K562 (cell line): ENCODE data around the gene FRMD4A. TPM values are rescaled to one million over a fixed set of nuclear protein-coding genes. Genes with fewer than 3 reads are reported as not detected.

Experiments
- ATAC-seq: fragments of 200-7000 bp; cut with Tn5 transposase; 3 replicates; pipeline ENCODE4 v1.9.1; 2020; ENCODE audit warnings: moderate library complexity
- BruUV-seq: library from RNA; stranded (reverse); fragments of 400-500 nt; replicated peaks from 2 replicates; lab custom pipeline; 2021; lab: Mats Ljungman, UMichigan
- CTCF ChIA-PET: fragments of 300-600 bp; formaldehyde crosslinking; extraction: SDS; loops from one replicate; lab custom pipeline; 2021; ENCODE audit warnings: low intra/inter-chr PET ratio; lab: Yijun Ruan, JAX
- POLR2A ChIA-PET: fragments of 300-600, 350-650 bp; sonication (Branson Sonifier 250); formaldehyde crosslinking; extraction: SDS; loops from one replicate; lab custom pipeline; 2021; ENCODE audit warnings: antibody characterized with exemption, inconsistent platforms; lab: Yijun Ruan, JAX
- DNase-seq, 4 experiments: peaks; one replicate each; pipeline versions ENCODE4 v3.0.0 to v3.0.0-alpha.2; 2011 to 2018; ENCODE audit warnings: low spot score in 3 of 4, mixed read lengths in 3 of 4; ENCODE audit errors: extremely low read depth in 1 of 4
- FAIRE-seq: peaks from 2 replicates; lab custom pipeline; 2011; peaks lifted over from hg19 to GRCh38; lab: Jason Lieb, UNC
- H2AFZ ChIP-seq: 2 replicates; pipeline ENCODE4 v1.6.0; 2011; ENCODE audit warnings: low read depth, low read length, control low read depth, inconsistent platforms
- H3K27ac ChIP-seq: fragments of 200-600 bp; 3 replicates; pipeline ENCODE4 v1.8.0; 2011; ENCODE audit warnings: low read depth, mild to moderate bottlenecking, control low read depth, inconsistent platforms, low read length, moderate library complexity, mixed read lengths; ENCODE audit errors: extremely low read depth
- H3K27me3 ChIP-seq, 2 experiments: fragments of 300-600 bp in 1 of 2; 2 replicates in 1 of 2; 3 replicates in 1 of 2; pipeline versions ENCODE4 v1.6.0 to v1.8.0; 2011; ENCODE audit warnings: inconsistent platforms in 2 of 2, low read length in 2 of 2, mild to moderate bottlenecking in 1 of 2, mixed read lengths in 1 of 2, moderate library complexity in 1 of 2; ENCODE audit not compliant: control insufficient read depth in 2 of 2, insufficient read depth in 2 of 2
- H3K36me3 ChIP-seq: fragments of 300-600 bp; 3 replicates; pipeline ENCODE4 v1.8.0; 2011; ENCODE audit warnings: mild to moderate bottlenecking, low read length, inconsistent platforms; ENCODE audit not compliant: control insufficient read depth, insufficient read depth
- H3K4me1 ChIP-seq, 2 experiments: fragments of 200-600 bp in 1 of 2; replicated peaks in 1 of 2; 2 replicates in 1 of 2; 3 replicates in 1 of 2; pipeline versions ENCODE4 v1.5.1 to v1.8.0; 2011; ENCODE audit warnings: inconsistent platforms in 2 of 2, low read length in 2 of 2, mild to moderate bottlenecking in 1 of 2, mixed read lengths in 1 of 2, moderate library complexity in 1 of 2; ENCODE audit not compliant: control insufficient read depth in 2 of 2, insufficient read depth in 2 of 2
- H3K4me2 ChIP-seq: 2 replicates; pipeline ENCODE4 v1.6.1; 2011; ENCODE audit warnings: low read length, control low read depth, inconsistent platforms, mixed read lengths; ENCODE audit not compliant: insufficient read depth
- H3K4me3 ChIP-seq: fragments of 200-600 bp; sonication (generic), shearing (Covaris generic); 2 replicates; pipeline ENCODE4 v1.5.1; 2016; ENCODE audit warnings: control low read depth, inconsistent platforms
- H3K79me2 ChIP-seq: fragments of 200-600 bp; 3 replicates; pipeline ENCODE4 v1.8.0; 2011; ENCODE audit warnings: low read length, inconsistent platforms; ENCODE audit not compliant: control insufficient read depth, insufficient read depth
- H3K9ac ChIP-seq, 2 experiments: 2 replicates each; pipeline versions ENCODE4 v1.6.0 to v1.6.1; 2011; ENCODE audit warnings: low read depth in 2 of 2, low read length in 2 of 2, control low read depth in 1 of 2, inconsistent platforms in 1 of 2, mild to moderate bottlenecking in 1 of 2, mixed read lengths in 1 of 2; ENCODE audit not compliant: insufficient read depth in 1 of 2
- H3K9me1 ChIP-seq: one replicate; pipeline ENCODE4 v1.6.0; 2011; ENCODE audit warnings: inconsistent platforms, mild to moderate bottlenecking, low read length, moderate library complexity; ENCODE audit not compliant: control insufficient read depth, insufficient read depth
- H3K9me3 ChIP-seq: replicated peaks from 2 replicates; pipeline ENCODE4 v1.5.1; 2011; ENCODE audit warnings: low read depth, low read length, inconsistent platforms; ENCODE audit not compliant: control insufficient read depth, insufficient read depth
- H4K20me1 ChIP-seq: replicated peaks from 2 replicates; pipeline ENCODE4 v1.6.1; 2011; ENCODE audit warnings: low read length, inconsistent platforms, mixed read lengths; ENCODE audit not compliant: control insufficient read depth, insufficient read depth
- CREBBP ChIP-seq: IDR thresholded peaks from one replicate; pipeline ENCODE4 v1.6.1; 2012; ENCODE audit warnings: low read depth, mild to moderate bottlenecking, control low read depth, inconsistent platforms, low read length
- EP400 ChIP-seq: fragments of 450-650 bp; IDR thresholded peaks from 2 replicates; pipeline ENCODE4 v1.6.1; 2017; ENCODE audit warnings: antibody characterized with exemption, mild to moderate bottlenecking, moderate library complexity
- MYC ChIP-seq, 2 experiments: fragments of 250-450 bp in 1 of 2; sonication (Bioruptor Pico) in 1 of 2; IDR thresholded peaks; 2 replicates each; pipeline versions ENCODE4 v1.5.1 to v1.6.1; 2012 to 2021; ENCODE audit warnings: low read depth in 2 of 2, borderline replicate concordance in 1 of 2, improper control_type of control experiment in 1 of 2, low read length in 1 of 2, mild to moderate bottlenecking in 1 of 2, moderate library complexity in 1 of 2
- PHTF2 ChIP-seq: fragments of 250-450 bp; sonication (Bioruptor Pico); IDR thresholded peaks from 2 replicates; pipeline ENCODE4 v1.5.0; 2021; ENCODE audit warnings: mild to moderate bottlenecking
- RBM39 ChIP-seq: fragments of 200-400 bp; formaldehyde crosslinking; optimal IDR thresholded peaks from 2 replicates; pipeline ENCODE3; 2018; ENCODE audit warnings: low read depth, low read length
- ZFP1 ChIP-seq: fragments of 450-650 bp; formaldehyde crosslinking; IDR thresholded peaks from 2 replicates; pipeline ENCODE4 v1.4.0; 2020; ENCODE audit warnings: mild to moderate bottlenecking, mixed read lengths
- ZNF717 ChIP-seq: fragments of 250-450 bp; sonication (Bioruptor Pico); IDR thresholded peaks from 2 replicates; pipeline ENCODE4 v1.5.0; 2021
- WGBS: fragments of 100-300 bp; shearing (Covaris generic); methylation state at CpG from one replicate; pipeline ENCODE4 v1.1.6; 2016; ENCODE audit warnings: low coverage, mixed read lengths; ENCODE audit not compliant: insufficient coverage; ENCODE audit errors: missing lambda C conversion rate; 5-methylcytosine and 5-hydroxymethylcytosine counted together
- in situ Hi-C: fragments of 300-500 bp; cut with MboI; formaldehyde crosslinking; loops from 4 replicates; pipeline ENCODE4 v1.15.0; 2018; ENCODE audit warnings: inconsistent platforms, mixed read lengths
- intact Hi-C: fragments of 100-400 bp; cut with micrococcal nuclease; formaldehyde crosslinking; loops from 2 replicates; pipeline ENCODE4 v1.14.2; 2022
- polyA plus RNA-seq, 8 experiments: library from polyadenylated mRNA; depleted of rRNA in 4 of 8; stranded (reverse) in 5 of 8; unstranded in 3 of 8; fragments of >200 nt; fragmentation: Nextera tagmentation in 2 of 8; fragmentation: Illumina TruSeq in 1 of 8; extraction: Ambion mirVana in 2 of 8; extraction: Trizol in 1 of 8; gene quantifications; 2 replicates each; pipeline versions ENCODE4 v1.2.1 to v1.2.3, GENCODE V29; 2011 to 2014; ENCODE audit warnings: inconsistent platforms in 1 of 8, missing spikeins in 1 of 8
- total RNA-seq, 7 experiments: library from RNA; depleted of rRNA in 6 of 7; stranded (reverse); fragments of >200 nt in 6 of 7; fragmentation: Illumina TruSeq in 2 of 7; extraction: Trizol in 2 of 7; gene quantifications; 2 replicates each; pipeline versions ENCODE4 v1.2.1 to v1.2.3, GENCODE V29; 2011 to 2021; ENCODE audit warnings: low replicate concordance in 1 of 7
- TF ChIP-seq, protein P1 (sequence below), 2 experiments: fragments of 150-350 bp in 1 of 2; IDR thresholded peaks; 2 replicates each; pipeline ENCODE4 v1.6.1; 2012 to 2016; ENCODE audit warnings: low read depth in 2 of 2, low read length in 2 of 2, mild to moderate bottlenecking in 1 of 2, moderate library complexity in 1 of 2
- TF ChIP-seq, protein P2 (sequence below): fragments of 450-650 bp; formaldehyde crosslinking; conservative IDR thresholded peaks from 2 replicates; pipeline ENCODE4 v1.4.0; 2022; ENCODE audit warnings: mild to moderate bottlenecking, missing genetic modification characterization

Gene FRMD4A
- total and polyA plus RNA-seq, 9 of the 15 experiments (the other 6 are each of a cell fraction or from before 2014, with no cell fraction given): 0.80 to 5.2 (median 3.0) TPM

GRCh38 chr10:14336736-14337135 lies 6.0 kb upstream of the FRMD4A start:
- Histone ChIP-seq H2AFZ (no peak overlapping the region), H3K9me1 (no peaks in the 10 kb centered on the region), H3K79me2 (no peaks in the 10 kb centered on the region), H3K27me3 (peaks cover 0 to 8% of the 10 kb centered on the region in 2 experiments; a peak in 1 of 5 replicates), H3K9ac (no peak overlapping the region), H3K36me3 (no peaks in the 10 kb centered on the region), H3K4me3 (no peak overlapping the region), H3K9me3 (no peaks in the 10 kb centered on the region), H4K20me1 (no peaks in the 10 kb centered on the region), H3K27ac (no peak overlapping the region), H3K4me1 (no peaks in the 10 kb centered on the region), H3K4me2 (no peak overlapping the region)
- CTCF ChIA-PET: no interaction called here
- FAIRE-seq (no peak), ATAC-seq (no peak), DNase-seq (no peak)
- intact Hi-C loops (no loop called here), in situ Hi-C loops (no loop called here)
- BruUV-seq: no TSS peak
- POLR2A ChIA-PET: no interaction called here
- 0% methylated on average over 2 of the region's 2 CpGs for WGBS
- TF ChIP-seq PHTF2 (CRISPR knock-in tag) (no peak), EP400 (no peak), MYC (IDR thresholded peaks at IDR 0.05; ENCODE audit: low read depth, low read length) (no peak), MYC (CRISPR knock-in tag; IDR thresholded peaks at IDR 0.05; ENCODE audit: borderline replicate concordance, low read depth) (no peak), ZNF717 (no peak), ZFP1 (CRISPR knock-in tag) (no peak), RBM39 (no peak), CREBBP (no peak)
- TF ChIP-seq, protein P1, sequence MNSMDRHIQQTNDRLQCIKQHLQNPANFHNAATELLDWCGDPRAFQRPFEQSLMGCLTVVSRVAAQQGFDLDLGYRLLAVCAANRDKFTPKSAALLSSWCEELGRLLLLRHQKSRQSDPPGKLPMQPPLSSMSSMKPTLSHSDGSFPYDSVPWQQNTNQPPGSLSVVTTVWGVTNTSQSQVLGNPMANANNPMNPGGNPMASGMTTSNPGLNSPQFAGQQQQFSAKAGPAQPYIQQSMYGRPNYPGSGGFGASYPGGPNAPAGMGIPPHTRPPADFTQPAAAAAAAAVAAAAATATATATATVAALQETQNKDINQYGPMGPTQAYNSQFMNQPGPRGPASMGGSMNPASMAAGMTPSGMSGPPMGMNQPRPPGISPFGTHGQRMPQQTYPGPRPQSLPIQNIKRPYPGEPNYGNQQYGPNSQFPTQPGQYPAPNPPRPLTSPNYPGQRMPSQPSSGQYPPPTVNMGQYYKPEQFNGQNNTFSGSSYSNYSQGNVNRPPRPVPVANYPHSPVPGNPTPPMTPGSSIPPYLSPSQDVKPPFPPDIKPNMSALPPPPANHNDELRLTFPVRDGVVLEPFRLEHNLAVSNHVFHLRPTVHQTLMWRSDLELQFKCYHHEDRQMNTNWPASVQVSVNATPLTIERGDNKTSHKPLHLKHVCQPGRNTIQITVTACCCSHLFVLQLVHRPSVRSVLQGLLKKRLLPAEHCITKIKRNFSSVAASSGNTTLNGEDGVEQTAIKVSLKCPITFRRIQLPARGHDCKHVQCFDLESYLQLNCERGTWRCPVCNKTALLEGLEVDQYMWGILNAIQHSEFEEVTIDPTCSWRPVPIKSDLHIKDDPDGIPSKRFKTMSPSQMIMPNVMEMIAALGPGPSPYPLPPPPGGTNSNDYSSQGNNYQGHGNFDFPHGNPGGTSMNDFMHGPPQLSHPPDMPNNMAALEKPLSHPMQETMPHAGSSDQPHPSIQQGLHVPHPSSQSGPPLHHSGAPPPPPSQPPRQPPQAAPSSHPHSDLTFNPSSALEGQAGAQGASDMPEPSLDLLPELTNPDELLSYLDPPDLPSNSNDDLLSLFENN (IDR thresholded peaks at IDR 0.05; ENCODE audit: low read depth in 2 of 2, low read length in 2 of 2): no peak
- TF ChIP-seq, protein P2, sequence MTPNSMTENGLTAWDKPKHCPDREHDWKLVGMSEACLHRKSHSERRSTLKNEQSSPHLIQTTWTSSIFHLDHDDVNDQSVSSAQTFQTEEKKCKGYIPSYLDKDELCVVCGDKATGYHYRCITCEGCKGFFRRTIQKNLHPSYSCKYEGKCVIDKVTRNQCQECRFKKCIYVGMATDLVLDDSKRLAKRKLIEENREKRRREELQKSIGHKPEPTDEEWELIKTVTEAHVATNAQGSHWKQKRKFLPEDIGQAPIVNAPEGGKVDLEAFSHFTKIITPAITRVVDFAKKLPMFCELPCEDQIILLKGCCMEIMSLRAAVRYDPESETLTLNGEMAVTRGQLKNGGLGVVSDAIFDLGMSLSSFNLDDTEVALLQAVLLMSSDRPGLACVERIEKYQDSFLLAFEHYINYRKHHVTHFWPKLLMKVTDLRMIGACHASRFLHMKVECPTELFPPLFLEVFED (CRISPR knock-in tag): no peak
